Choroid plexus epithelial cell (primary cell): ENCODE data around the gene DST.
"Not testable (repeated sequence)": the region's sequence is repeated elsewhere in the genome, so short reads cannot be mapped to it uniquely, and the experiment has no call there.

Experiments used
- DNase-seq: peaks from one replicate; pipeline ENCODE4 v3.0.0-alpha.2; 2010; ENCODE audit warnings: low read depth
- H3K4me3 ChIP-seq: 2 replicates; pipeline ENCODE4 v1.5.1; 2011; ENCODE audit warnings: low read depth, mild to moderate bottlenecking, control low read depth, low read length, moderate library complexity
- CTCF ChIP-seq: conservative IDR thresholded peaks from 2 replicates; pipeline ENCODE4 v1.5.1; 2011; ENCODE audit warnings: low read depth, mild to moderate bottlenecking, control low read depth, inconsistent platforms, low read length, moderate library complexity

The DST gene

GRCh38 chr6:56663344-56663743, 20.7 kb upstream of the DST start:
- H3K4me3 ChIP-seq, result no peak overlapping the region
- no peak for DNase-seq
- TF ChIP-seq CTCF, result no peak

- not testable (repeated sequence) for DNase-seq, H3K4me3 ChIP-seq
These were observed 18.6 kb upstream of the DST start for GRCh38 chr6:56661338-56661737.

GRCh38 chr6:56660381-56660730, 17.7 kb upstream of the DST start:
- no peak overlapping the region for H3K4me3 ChIP-seq
- TF ChIP-seq CTCF, result no peak
- no peak for DNase-seq

- TF ChIP-seq CTCF, result no peak
- no peak for DNase-seq
- H3K4me3 ChIP-seq, result no peak overlapping the region
These were observed 17.2 kb upstream of the DST start for GRCh38 chr6:56659721-56660380.

GRCh38 chr6:56658326-56658725, 15.6 kb upstream of the DST start:
- TF ChIP-seq CTCF, result no peak
- no peak overlapping the region for H3K4me3 ChIP-seq
- no peak for DNase-seq

- TF ChIP-seq CTCF, result no peak
- no peak for DNase-seq
- H3K4me3 ChIP-seq, result no peak overlapping the region
These were observed 14.7 kb upstream of the DST start for GRCh38 chr6:56657354-56657753.

- no peak for TF ChIP-seq CTCF
- no peak for DNase-seq
- no peak overlapping the region for H3K4me3 ChIP-seq
These were observed 13.8 kb upstream of the DST start for GRCh38 chr6:56656466-56656865.
